HG03159 (cell line): ENCODE data around the gene TMEM219.

ENCODE experiments used
- ATAC-seq: cut with Tn5 transposase; IDR thresholded peaks from one replicate; pipeline ENCODE4 v1.9.1; 2021; ENCODE audit warnings: mild to moderate bottlenecking, moderate library complexity; ENCODE audit not compliant: unreplicated experiment

The TMEM219 gene

DNA sequence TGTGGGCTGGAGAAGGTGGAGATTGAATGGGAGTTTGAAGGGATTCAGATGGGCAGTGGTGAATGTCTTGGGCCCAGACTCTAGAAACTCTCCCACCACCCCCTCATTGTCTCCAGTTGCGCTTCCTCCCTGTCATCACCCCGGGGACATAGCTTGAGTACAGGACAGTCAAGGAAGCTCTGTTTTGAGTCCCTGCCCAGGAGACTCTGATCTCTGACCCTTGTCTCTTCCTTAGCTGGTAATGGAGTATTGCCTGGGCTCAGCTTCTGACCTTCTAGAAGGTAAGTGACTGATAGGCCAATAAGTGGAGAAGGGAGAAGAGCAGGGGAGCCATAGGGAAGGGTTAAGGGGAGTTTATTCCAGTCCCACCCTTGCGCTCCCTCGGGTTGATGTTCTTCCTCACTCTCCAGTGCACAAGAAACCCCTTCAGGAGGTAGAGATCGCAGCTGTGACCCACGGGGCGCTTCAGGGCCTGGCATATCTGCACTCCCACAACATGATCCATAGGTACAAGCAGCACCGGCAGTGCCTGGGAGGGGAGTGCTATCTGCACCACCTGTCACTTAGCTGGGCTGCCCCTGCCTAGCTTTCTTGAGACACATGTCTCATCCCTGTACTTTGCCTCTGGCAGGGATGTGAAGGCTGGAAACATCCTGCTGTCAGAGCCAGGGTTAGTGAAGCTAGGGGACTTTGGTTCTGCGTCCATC is 16.8 kb downstream of the TMEM219 start:
- no peak for ATAC-seq

DNA sequence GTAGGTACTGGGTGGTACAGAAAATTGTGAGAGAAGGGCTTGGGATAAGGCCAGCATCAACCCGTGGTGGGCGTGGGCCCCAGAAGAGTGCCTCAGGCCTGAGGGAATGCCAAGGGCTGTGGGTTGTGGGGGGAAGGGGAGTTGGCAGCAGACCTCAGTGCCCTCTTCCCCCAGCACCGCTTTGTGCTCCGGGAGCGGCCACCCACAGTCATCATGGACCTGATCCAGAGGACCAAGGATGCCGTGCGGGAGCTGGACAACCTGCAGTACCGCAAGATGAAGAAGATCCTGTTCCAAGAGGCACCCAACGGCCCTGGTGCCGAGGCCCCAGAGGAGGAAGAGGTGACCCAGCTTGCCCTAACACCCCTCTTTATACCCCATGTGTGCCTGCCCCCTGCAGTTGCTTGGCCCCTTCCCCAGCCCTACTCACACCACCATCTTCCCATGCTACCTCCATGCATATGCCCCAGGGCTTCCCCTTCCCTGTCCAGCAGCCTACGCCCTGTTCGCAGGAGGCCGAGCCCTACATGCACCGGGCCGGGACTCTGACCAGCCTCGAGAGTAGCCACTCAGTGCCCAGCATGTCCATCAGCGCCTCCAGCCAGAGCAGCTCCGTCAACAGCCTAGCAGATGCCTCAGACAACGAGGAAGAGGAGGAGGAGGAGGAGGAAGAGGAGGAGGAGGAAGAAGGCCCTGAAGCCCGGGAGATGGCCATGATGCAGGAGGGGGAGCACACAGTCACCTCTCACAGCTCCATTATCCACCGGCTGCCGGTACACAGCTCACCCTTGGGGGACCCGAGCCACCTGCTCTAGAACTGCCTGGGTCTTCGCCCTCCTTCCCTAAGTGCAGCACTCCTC is 20.9 kb downstream of the TMEM219 start:
- no peak for ATAC-seq

DNA sequence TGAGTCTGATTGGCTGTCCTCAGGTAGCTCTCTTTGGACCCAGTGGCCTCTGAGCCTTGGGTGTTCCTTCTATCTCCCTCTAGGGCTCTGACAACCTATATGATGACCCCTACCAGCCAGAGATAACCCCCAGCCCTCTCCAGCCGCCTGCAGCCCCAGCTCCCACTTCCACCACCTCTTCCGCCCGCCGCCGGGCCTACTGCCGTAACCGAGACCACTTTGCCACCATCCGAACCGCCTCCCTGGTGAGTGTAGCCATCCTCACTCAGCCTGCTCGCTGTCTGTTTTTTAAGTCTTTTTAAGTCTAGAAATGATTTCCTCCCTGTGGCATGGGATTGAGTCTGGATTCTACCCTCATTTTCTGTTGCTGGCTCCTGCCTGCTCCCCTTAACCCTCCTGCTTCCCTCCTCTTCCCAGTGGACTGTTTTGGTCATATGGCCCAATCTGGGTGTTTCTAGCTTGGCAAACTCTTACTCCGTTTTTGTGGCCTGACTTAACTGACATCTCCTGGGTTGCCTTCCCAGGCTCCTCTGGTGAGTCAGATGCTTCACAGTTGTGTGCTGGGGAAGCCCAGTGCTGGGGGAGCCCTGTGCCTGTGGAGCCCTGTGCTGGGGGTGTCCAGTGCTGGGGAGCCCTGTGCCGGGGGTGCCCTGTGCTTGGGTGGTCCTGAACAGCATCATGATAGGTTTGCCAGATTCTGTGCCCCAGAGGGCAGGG is 21.7 kb downstream of the TMEM219 start:
- no peak for ATAC-seq

DNA sequence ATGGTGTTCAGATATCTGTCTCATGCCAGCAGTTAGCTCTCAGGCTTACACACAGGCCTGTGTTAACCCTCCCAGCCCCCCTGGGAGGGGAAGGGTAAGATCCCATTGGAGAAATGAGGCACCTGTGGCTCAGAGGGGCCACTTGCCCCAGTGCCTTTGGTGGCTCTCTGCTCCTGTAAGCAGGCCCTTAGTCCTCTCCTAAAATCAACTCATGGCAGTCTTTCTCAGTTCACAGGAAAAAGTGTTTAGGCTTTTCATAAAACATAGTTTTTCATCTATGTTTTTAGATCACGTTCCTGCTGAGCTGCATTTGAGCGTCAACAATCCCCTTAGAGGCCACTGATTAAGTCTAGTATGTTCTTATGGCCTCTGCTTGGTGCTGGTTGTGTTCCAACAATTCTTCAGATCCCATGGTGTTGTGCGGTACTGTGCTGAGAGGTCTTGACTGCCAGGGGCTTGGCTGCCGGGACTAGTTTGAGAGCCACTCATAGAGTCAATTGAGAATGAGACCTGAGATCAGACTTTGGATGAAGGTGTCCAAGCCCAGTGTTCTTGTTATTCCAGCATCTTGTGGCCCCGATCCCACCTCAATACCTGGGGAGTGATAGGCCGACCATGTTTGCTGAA is 22.4 kb downstream of the TMEM219 start:
- ATAC-seq: no peak

DNA sequence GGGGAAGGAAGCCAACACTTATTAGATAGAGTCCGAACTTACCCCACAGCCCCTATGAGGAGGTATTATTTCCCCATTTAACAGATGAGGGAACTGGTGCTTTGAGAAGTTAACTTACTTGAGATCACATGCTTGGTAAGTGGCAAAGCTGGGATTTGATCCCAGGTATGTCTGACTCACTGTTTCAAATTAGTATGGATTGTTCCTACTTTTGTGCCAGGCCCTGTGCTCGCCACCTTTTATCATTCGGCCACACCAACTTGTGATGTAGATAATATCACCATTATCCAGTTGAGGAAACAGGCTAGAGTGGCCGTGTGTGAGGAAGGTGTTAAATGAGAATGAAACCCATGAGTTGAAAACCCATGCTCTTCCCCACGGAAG is 22.9 kb downstream of the TMEM219 start:
- ATAC-seq: no peak

DNA sequence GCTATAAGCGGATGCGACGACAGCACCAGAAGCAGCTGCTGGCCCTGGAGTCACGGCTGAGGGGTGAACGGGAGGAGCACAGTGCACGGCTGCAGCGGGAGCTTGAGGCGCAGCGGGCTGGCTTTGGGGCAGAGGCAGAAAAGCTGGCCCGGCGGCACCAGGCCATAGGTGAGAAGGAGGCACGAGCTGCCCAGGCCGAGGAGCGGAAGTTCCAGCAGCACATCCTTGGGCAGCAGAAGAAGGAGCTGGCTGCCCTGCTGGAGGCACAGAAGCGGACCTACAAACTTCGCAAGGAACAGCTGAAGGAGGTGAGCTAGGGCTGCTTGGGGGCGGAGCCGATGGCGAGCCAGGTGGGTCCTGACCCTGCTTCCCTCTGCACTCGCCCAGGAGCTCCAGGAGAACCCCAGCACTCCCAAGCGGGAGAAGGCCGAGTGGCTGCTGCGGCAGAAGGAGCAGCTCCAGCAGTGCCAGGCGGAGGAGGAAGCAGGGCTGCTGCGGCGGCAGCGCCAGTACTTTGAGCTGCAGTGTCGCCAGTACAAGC is 23.5 kb downstream of the TMEM219 start:
- no peak for ATAC-seq

DNA sequence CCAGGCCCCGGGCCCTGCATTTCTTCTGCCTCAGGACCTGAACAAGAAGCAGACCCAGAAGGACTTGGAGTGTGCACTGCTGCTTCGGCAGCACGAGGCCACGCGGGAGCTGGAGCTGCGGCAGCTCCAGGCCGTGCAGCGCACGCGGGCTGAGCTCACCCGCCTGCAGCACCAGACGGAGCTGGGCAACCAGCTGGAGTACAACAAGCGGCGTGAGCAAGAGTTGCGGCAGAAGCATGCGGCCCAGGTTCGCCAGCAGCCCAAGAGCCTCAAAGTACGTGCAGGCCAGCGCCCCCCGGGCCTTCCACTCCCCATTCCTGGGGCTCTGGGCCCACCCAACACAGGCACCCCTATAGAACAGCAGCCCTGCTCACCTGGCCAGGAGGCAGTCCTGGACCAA is 24.4 kb downstream of the TMEM219 start:
- no peak for ATAC-seq

DNA sequence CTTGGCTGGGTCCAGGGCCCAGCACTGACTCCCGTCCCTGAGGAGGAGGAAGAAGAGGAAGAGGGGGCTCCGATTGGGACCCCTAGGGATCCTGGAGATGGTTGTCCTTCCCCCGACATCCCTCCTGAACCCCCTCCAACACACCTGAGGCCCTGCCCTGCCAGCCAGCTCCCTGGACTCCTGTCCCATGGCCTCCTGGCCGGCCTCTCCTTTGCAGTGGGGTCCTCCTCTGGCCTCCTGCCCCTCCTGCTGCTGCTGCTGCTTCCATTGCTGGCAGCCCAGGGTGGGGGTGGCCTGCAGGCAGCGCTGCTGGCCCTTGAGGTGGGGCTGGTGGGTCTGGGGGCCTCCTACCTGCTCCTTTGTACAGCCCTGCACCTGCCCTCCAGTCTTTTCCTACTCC is 25.1 kb downstream of the TMEM219 start:
- ATAC-seq: no peak

DNA sequence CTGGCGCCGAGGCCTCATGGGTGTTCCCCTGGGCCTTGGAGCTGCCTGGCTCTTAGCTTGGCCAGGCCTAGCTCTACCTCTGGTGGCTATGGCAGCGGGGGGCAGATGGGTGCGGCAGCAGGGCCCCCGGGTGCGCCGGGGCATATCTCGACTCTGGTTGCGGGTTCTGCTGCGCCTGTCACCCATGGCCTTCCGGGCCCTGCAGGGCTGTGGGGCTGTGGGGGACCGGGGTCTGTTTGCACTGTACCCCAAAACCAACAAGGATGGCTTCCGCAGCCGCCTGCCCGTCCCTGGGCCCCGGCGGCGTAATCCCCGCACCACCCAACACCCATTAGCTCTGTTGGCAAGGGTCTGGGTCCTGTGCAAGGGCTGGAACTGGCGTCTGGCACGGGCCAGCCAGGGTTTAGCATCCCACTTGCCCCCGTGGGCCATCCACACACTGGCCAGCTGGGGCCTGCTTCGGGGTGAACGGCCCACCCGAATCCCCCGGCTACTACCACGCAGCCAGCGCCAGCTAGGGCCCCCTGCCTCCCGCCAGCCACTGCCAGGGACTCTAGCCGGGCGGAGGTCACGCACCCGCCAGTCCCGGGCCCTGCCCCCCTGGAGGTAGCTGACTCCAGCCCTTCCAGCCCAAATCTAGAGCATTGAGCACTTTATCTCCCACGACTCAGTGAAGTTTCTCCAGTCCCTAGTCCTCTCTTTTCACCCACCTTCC is 25.6 kb downstream of the TMEM219 start:
- no peak for ATAC-seq

DNA sequence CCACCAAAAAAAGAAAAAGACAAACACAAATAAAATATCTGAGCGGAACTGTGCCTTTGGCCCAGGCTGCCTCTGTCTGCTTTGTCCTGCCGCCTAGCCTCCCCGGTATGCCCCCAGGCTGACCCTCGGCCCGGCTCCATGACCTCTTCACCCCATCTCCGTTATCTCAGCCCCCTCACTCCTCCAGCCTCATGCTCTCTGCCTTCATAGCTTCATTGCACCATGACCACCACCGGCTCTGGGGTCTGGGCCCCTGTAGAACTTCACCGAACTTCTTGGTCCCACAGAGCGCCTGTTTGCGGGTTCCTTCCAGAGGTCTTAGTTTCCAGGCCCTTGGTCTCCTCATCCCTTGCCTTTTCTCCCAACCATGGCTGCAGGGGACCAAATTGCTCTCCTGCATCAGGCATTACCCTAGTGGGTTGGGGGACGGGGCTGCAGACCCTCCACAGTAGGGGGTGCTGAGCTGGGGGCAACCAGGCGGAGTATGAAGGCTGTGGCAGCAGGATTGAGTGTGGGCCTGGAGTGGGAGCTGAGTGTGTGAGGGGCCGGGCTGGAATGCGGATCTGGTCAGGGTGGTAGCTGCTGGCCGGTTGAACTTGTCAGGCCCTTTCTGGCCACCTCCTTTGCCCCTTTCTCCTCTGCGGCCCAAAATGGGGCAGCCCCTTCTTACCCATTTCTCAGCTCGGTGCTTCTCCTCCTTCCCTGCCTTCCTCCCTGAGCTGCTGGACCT is 26.6 kb downstream of the TMEM219 start:
- ATAC-seq: no peak

DNA sequence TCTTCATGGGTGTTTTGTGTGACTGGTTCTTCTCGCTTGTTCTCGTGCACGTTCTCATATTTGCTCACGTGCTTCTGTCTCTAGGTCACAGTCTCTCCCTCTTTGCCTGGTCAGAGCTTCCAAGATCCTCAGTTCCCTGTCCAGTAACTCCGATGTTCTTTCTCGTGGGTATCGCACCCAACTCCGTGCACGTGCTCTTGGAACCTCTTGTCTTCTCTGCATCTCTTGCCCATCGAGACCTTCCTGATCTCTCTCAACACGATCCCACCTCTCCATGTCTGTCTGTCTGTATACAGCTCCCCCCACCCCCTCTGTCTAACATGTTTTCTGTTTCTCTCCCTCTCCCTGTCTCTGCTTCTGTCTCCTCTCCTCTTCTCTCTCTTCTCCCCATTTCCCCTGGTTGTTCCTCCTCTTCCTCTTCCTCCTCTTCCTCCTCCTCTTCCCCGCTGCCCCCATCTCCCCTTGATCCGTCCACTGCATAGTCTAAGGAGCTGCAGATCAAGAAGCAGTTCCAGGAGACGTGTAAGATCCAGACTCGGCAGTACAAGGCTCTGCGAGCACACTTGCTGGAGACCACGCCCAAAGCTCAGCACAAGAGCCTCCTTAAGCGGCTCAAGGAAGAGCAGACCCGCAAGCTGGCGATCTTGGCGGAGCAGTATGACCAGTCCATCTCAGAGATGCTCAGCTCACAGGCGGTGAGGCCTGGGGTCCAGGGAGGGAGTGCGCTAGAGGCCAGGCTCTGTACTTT is 27.4 kb downstream of the TMEM219 start:
- no peak for ATAC-seq

DNA sequence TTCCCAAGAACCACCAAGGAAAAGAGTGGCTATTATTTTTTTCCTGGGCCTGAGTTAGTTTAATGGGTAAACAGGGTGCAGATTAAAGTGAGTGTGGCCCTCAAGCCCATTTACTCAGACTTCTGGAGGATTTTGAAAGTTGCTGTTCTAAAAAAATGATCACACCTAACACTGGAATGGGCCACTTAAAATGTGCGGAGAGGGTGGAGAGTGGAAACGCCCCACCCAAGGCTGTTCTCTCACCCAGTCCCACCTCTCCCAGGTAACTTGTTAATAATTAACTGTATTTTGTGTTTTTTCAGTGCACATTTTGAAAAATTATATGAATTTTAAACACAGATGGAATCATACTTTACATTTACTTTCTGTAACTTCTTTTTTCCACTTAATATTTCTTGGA is 28.2 kb downstream of the TMEM219 start:
- ATAC-seq: no peak

DNA sequence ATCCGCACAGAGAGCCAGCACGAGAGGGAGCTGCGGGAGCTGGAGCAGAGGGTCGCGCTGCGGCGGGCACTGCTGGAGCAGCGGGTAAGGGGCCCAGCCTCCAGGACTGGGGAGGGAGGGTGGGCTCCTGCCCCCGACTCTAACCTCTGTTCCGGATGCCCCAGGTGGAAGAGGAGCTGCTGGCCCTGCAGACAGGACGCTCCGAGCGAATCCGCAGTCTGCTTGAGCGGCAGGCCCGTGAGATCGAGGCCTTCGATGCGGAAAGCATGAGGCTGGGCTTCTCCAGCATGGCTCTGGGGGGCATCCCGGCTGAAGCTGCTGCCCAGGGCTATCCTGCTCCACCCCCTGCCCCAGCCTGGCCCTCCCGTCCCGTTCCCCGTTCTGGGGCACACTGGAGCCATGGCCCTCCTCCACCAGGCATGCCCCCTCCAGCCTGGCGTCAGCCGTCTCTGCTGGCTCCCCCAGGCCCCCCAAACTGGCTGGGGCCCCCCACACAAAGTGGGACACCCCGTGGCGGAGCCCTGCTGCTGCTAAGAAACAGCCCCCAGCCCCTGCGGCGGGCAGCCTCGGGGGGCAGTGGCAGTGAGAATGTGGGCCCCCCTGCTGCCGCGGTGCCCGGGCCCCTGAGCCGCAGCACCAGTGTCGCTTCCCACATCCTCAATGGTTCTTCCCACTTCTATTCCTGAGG is 29.1 kb downstream of the TMEM219 start:
- ATAC-seq: no peak

DNA sequence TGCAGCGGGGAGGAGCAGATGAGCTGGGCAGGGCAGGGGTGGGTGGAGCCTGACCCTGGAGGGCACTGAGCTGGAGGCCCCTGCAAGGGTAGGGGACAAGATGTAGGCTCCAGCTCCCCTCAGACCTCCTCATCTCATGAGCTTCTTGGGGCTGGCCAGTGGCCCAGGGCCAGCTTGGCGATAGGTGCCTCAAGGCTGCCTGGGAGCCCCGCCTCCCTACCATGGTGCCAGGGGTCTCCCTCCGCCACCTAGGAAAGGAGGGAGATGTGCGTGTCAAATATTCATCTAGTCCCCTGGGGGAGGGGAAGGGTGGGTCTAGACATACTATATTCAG is 29.7 kb downstream of the TMEM219 start:
- no peak for ATAC-seq

DNA sequence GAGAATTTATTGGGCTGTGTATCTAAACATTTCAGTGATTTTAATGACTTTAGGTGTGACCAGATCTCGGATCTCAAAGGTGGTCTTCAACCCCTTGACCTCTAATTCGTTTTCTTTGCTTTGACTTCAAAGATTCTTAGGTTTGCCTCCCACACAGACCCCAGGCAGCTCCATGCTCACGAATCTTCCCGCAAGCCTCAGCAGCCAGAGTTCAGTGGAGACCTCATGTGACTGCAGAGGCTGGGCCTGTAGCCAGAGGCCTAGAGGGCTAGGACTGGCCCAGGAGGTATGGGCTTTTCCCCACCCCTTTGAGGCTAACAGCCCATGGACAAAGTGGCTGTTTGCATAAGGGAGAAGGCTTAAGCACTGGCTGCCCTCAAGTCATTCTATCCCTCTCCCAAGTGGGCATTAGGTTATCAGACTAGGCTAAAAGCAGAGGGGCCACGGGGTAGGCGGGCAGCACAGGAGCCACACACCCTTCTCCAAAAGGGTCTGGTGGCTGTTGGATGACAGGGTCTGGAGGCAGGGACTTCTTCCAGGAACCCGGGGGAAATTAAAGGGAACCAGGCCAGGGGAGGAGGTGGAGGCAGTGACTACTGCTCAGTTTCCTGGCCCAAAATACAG is 30.6 kb downstream of the TMEM219 start:
- ATAC-seq: no peak

DNA sequence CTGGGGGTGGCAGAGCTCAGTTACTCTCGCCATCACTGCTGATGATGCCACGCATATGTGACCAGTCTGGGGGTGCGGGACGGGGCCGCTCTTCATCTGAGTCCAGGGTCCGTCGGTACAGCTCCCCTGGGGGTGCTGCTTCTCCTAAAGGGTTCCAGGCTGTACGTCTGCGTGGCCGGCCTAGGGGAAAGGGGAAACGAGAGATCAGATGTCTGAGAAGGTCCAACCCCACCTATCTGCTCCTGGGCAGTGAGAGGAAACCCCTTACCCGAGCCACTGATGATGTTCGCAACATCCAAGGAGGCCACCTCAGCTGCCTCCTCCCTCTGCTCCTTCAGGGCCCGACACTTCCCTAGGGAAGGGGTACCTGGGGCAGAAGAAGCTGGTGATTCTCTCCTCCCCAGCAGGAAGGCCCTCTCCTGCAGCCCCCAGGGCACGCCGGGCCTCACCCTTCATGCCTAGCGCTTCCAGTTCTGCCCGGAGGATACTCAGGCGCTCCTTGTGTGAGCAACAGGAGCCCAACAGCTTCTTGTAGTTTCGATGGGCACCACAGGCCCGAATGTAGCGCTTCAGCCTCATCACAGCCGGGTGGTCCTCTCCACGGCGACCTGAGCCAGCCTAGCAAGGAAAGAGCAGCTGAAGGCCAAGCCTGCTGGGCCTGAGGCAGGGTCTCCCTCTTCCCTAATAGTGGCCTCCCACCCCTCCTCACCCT is 31.5 kb downstream of the TMEM219 start:
- no peak for ATAC-seq

DNA sequence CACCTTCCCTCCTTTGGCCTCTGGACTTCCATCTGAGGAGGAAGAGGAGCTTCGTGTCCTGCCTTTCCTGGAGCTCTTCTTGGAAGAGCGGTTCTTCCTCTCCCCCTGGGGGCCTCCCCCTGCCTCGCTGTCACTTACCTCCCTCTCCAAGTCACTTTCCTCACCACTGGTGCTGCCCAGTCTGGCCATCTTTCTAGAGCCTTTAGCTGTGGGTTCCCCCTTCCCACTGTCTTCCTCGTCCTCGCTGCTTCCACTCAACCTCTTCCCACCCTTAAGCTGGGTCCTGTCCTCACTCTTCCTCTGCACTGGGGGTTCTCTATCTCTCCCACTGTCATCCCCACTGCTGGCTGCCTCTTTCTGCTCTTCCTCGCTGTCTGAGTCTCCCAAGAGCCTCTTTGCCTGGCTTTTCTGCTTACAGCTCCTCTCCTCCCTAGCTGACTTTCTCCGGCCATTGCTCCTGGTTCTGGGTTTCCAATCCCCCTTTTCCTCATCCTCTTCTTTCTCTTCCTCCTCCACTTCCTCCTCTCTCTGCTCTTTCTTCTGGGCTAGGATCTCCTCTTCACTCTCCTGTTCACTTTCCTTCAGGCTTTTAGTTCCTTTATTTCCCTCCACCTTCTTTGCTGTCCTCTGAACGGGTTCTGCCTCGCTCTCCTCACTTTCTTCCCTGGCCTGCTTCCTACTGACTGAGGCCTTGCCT is 32.2 kb downstream of the TMEM219 start:
- ATAC-seq: no peak
